HG03139 (cell line): Measurements from ENCODE around the gene TBC1D2.

Experiments
- ATAC-seq: cut with Tn5 transposase; IDR thresholded peaks from one replicate; pipeline ENCODE4 v1.9.1; 2021; ENCODE audit not compliant: unreplicated experiment

TBC1D2 gene

GRCh38 chr9:98192503-98193335 lies 62.7 kb downstream of the TBC1D2 start, which contains the start of gene CORO2A:
CORO2A (minus strand) TSS chr9:98192637; CDS start chr9:98157660, 34,977 bp downstream.
- peak; percentile 50 for ATAC-seq

- ATAC-seq: no peak
Observed at GRCh38 chr9:98191671-98192502, 63.6 kb downstream of the TBC1D2 start.

- no peak for ATAC-seq
Observed at GRCh38 chr9:98191181-98191608, 64.3 kb downstream of the TBC1D2 start.

- no peak for ATAC-seq
Observed at GRCh38 chr9:98190757-98191105, 64.7 kb downstream of the TBC1D2 start.

- no peak for ATAC-seq
Observed at GRCh38 chr9:98189412-98189811, 66.0 kb downstream of the TBC1D2 start.

- no peak for ATAC-seq
Observed at GRCh38 chr9:98187926-98188325, 67.5 kb downstream of the TBC1D2 start.

GRCh38 chr9:98186236-98186635 lies 69.2 kb downstream of the TBC1D2 start:
- ATAC-seq: no peak

GRCh38 chr9:98185611-98186171 lies 69.8 kb downstream of the TBC1D2 start:
- no peak for ATAC-seq

GRCh38 chr9:98185021-98185567 lies 70.4 kb downstream of the TBC1D2 start:
- ATAC-seq: no peak

- ATAC-seq: no peak
Observed at GRCh38 chr9:98184326-98184725, 71.1 kb downstream of the TBC1D2 start.

- no peak for ATAC-seq
Observed at GRCh38 chr9:98182889-98183599, 72.4 kb downstream of the TBC1D2 start.

- no peak for ATAC-seq
Observed at GRCh38 chr9:98182069-98182820, 73.2 kb downstream of the TBC1D2 start.

- no peak for ATAC-seq
Observed at GRCh38 chr9:98181746-98182068, 73.7 kb downstream of the TBC1D2 start.

- no peak for ATAC-seq
Observed at GRCh38 chr9:98180996-98181395, 74.5 kb downstream of the TBC1D2 start.

- no peak for ATAC-seq
Observed at GRCh38 chr9:98178874-98179850, 76.3 kb downstream of the TBC1D2 start.

GRCh38 chr9:98176391-98177259 lies 78.8 kb downstream of the TBC1D2 start:
- ATAC-seq: no peak

GRCh38 chr9:98175762-98176161 lies 79.7 kb downstream of the TBC1D2 start:
- no peak for ATAC-seq

- ATAC-seq: no peak
Observed at GRCh38 chr9:98175028-98175569, 80.3 kb downstream of the TBC1D2 start.
